ENCODE data around the gene PIN1.
"Not testable (repeated sequence)": the region's sequence is repeated elsewhere in the genome, so short reads cannot be mapped to it uniquely, and the experiment has no call there.

The PIN1 gene

DNA sequence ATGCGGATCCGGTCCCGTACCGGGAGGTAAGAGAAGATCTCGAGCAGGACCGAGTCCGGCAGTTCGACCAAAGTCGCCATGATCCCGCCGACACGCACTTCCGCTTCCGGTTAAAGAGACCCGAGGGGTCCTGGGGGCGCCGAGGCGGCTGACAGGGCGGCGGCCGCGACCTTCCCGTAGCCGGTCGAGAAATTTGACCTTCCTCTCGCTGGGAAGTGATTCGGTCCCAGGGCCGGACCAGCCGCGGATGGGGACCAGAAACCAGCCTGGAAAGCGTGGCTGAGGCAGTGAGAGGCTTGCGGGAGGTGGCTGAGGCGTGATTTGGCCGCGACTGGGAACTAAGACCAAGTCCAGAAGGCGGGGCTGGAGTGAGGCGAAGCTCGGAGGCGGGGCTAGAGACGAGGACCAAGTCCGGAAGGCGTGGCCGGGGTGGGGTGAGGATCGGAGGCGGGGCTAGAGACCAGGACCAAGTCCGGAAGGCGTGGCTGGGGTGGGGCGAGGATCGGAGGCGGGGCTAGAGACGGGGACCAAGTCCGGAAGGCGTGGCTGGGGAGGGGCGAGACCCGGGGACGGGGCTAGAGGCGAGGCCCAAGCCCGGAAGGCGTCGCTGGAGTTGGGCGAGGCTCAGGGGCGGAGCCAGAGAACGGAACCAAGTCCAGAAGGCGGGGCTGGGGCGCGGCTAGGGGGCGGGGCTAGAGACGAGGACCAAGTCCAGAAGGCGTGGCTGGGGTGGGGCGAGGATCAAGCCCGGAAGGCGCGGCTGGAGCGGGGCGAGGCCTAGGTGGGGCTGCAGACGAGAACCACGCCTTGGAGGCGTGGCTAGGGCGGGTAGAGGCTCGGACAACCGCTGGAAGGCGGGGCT lies 16.2 kb upstream of the PIN1 start, which contains the start of gene FBXL12:
Gene FBXL12, minus strand, starts transcription at position 346 of the 862 bp plus-strand sequence. Its CDS starts 266 bp downstream, at position 80.
- peak; percentile 99 for DNase-seq (ENCODE audit: low read depth, low spot score)

DNA sequence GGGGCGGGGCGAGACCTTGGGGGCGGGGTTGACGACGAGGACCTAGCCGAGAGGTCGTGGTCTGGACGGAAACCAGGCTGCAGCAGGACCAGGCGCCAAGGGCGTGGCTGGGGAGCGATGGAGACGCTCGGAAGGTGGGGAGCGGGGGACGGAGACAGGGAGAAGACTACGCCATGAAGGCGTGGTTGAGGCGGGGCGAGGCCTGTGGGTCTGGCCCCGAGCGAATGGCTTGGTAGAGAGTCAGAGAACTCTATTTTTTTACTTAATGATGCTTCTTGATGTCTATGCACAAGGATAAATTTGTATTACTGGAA lies 15.6 kb upstream of the PIN1 start:
- DNase-seq (ENCODE audit: low read depth, low spot score): no peak

DNA sequence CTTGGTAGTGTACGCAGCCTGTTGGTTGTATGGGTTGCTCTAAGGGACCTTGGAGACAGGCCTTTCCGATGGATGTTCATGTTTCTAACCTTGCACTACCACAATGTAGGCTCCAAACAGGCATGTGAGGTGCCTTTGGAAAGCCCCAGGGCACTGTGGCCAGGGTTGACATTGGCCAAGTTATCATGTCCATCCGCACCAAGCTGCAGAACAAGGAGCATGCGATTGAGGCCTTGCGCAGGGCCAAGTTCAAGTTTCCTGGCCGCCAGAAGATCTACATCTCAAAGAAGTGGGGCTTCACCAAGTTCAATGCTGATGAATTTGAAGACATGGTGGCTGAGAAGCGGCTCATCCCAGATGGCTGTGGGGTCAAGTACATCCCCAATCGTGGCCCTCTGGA lies 15.1 kb upstream of the PIN1 start:
- DNase-seq (ENCODE audit: low read depth, low spot score): not testable (repeated sequence)

DNA sequence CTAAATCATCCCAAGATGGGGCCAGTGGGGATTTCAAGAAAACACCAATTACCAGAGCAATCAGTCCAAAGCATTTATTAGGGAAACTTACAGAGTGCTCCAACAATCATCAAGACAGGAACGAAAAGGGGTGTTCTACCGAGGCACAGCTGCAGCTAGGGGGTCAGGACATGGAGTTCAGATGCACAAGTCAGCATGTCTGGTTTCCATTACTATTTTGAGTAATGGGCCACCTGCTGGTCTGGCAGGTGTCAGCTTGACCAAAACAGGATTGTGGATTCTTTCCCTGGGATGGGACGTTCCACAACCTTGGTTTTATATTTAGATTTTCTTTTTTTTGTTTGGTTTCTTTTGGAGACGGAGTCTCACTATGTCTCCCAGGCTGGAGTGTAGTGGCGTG lies 11.3 kb upstream of the PIN1 start:
- DNase-seq (ENCODE audit: low read depth, low spot score): no peak

DNA sequence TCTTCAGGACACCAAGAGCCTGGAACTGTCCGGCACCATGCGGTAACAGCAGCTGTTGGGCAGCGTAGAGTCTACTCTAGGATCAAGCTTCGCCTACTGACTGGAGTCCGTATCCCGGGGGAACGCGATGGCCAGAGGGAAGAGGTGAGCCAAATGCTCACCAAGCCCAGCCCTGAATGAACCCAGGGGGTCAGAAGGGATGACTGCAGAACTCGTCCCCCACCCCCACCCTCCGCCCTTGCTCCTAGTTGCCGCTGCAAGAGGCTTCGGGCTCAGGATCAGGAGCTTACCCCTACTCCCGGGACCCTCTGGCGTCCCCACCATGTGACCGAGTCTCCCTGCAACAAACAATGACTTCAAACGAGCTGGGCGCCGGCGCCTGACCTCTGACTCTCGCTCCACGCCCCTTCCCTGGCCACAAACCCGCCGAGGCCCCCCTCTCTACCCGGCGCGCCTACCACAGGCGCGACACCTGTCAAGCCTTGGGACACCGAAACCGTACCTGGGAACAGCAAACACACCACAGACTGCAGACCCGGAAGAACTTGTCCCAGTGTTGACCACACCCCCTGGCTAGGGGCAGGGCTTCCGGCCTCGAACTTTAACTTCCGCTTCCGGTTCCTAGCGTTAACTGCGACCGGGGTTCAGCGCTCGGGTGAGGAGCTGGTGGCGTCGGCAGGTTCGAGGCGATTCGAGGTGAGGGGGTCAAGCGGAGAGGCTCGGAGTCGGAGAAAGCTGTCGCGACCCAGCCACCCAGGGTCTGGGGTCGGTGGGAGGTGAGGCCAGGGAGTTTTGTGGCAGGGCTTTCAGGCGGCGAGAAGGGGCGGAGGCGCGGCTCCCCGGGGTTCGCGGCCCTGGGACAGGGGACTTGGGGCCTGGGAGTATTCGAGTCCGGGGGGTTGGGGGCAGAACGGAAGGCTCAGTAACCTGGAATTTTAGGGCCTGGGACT lies 7.6 kb upstream of the PIN1 start, which contains the start of gene UBL5:
Gene UBL5, plus strand, starts transcription at position 630 of the 950 bp plus-strand sequence. CDS start 420 bp downstream, outside the sequence.
- peak; percentile 31 for DNase-seq (ENCODE audit: low read depth, low spot score)

DNA sequence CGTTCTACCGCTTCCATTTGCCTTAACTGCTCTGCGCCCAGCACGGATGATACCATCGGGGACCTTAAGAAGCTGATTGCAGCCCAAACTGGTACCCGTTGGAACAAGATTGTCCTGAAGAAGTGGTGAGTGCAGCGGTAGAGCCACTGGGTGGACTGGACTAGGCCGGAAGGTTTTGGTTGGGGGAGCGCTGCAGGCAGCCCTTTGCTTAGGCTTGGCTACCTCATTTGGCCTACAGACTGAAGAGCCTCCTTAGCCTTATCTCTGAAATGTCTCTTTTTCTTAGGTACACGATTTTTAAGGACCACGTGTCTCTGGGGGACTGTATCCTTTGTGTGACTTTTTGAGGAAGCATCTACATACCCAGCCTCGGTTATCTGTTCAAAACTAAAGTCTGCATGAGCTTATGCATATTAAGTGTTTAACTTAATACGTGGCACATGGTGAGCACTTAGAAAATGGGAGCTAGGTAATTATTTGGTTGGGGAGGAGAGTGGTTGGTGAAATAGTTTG lies 6.5 kb upstream of the PIN1 start:
- no peak for DNase-seq (ENCODE audit: low read depth, low spot score)

DNA sequence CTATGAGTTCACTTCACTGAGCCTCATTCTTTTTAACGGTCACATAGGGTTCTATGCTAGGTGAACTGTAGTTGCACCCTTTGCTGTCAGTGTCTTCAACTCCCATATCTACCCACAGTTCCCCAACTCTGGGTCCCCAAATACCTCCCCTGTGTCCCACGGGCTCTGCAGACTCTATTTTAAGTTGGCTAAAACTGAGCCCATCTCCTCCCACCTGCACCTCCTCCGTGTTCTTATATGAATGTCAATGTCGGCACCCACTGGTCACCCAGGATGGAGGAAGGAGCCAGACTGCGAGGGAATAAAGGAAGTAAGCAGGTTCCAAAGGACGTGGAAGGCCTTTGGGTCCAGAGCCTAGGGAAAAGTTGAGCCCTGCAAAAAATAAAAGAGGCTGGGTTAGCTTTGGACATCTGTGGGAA lies 802 bp upstream of the PIN1 start:
- no peak for DNase-seq (ENCODE audit: low read depth, low spot score)

DNA sequence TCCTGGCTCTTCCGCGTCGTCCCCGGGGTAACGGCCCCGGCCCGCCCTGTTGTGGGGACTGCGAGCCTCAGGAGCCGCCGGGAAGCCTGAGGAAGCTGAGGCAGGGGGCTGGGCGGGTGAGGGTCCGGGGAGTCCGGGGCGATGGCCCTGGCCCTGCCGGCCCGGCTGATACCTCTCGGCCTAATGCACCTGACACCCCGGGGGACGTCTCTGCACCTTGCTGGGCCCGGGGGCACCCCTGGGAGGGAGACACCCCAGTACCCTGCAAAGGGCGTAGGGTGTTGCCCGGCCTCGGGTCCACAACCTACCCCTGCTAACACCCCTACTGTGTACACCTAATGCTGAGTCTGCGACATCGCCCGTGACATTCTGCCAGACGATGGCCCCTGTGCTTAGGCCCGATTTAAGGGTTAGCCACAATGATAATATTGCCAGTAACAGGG lies 410 bp downstream of the PIN1 start:
- DNase-seq (ENCODE audit: low read depth, low spot score): no peak

DNA sequence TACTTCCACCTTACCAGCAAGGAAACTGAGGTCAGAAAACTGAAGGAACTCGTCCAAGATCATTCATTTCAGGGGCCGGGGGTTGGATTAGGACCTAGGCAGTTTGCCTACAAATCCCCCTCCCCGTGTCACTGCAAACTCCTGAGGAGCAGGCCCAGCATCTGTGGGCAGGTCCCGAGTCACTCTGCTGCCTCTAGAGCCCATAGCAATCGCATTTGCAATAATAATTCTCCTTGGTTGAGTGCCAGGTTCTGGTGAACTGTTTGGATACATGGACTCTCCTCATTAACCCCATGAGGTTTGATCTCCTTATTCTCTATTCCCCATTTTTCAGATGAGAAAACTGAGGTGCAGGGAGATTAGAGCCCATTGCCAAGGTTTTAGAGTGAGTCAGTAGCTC lies 903 bp downstream of the PIN1 start:
- no peak for DNase-seq (ENCODE audit: low read depth, low spot score)

DNA sequence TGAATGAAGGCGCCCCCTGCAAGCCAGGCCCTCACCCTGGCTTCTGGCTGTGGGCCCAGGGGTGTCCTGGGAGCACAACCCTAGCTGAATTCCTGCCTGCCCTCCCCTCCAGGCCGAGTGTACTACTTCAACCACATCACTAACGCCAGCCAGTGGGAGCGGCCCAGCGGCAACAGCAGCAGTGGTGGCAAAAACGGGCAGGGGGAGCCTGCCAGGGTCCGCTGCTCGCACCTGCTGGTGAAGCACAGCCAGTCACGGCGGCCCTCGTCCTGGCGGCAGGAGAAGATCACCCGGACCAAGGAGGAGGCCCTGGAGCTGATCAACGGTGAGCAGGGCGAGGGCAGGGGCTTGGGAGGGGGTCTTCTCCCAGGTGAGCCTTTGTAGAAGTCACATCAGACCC lies 3.2 kb downstream of the PIN1 start:
- no peak for DNase-seq (ENCODE audit: low read depth, low spot score)

DNA sequence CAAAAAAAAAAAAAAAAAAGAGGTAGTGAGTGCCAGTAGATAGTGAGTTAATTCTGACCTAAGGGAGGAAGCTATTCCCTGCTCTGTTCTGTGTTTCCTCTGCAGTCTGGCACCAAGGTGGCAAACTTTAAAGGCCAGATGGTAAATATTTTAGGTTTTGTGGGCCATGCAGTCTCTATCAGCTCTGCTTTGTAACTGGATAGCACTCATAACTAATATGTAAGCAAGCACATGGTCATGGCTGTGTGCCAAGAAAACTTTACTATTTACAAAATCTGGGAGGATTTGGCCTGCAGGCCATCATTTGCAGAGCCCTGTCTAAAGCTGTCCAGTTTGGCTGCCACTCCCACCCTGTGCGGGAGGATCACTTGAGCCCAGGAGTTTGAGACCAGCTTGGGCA lies 4.3 kb downstream of the PIN1 start:
- no peak for DNase-seq (ENCODE audit: low read depth, low spot score)

DNA sequence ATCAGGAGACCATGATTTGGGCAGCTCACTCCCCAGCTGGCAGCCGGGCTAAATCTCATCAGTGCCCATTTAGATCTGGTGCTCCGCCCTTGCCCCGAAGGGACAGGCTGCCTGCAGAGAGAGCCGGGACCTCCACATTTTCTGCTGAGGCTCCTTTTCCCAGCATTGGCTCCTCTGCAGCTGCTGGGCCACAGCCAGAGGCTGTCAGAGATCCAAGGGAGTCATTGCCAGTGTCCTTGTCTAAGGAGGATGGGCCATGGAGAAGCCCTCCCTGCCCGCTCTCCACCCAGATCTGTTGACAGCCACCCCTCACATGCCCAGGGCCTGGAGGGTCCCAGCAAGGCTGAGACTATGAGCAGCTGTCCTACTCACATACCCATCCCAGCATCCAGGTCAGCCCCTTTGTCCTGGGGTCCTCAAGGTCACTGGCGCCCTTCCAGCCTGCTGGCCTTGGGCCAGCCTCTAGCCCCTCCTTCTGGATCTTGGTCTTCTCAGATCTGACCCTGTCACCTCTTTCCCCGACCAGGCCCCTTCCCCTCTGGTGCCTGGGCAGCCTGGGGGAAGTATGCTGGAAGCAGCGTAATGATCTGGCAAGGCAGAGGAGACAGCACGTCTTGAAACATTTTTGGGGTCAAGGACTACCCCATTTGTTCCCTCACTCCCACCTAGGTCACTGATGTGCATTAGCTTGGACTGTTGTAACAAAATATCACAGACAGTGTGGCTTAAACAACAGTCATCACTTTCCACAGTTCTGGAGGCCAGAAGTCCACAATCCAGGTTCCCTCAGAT lies 7.9 kb downstream of the PIN1 start:
- no peak for DNase-seq (ENCODE audit: low read depth, low spot score)

DNA sequence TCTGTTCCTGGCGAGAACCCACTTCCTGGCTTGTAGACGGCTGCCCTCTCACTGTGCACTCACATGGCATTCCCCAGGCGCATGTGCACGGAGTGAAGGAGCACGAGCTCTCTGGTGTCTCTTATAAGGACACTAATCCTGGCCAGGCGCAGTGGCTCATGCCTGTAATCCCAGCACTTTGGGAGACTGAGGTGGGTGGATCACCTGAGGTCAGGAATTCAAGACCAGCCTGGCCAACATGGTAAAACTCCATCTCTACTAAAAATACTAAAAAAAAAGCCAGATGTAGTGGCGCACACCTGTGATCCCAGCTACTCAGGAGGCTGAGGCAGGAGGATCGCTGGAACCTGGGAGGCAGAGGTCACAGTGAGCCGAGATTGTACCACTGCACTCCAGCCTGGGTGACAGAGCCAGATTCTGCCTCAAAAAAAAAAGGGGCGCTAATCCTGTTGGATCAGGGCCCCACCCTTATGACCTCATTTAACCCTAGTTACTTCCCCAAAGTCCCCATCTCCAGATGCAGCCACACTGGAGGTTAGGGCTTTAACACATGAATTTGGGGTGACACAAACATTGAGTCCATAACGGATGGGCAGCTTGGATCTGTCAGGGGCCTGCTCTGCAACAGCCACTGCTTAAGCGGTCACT lies 8.6 kb downstream of the PIN1 start:
- not testable (repeated sequence) for DNase-seq (ENCODE audit: low read depth, low spot score)

DNA sequence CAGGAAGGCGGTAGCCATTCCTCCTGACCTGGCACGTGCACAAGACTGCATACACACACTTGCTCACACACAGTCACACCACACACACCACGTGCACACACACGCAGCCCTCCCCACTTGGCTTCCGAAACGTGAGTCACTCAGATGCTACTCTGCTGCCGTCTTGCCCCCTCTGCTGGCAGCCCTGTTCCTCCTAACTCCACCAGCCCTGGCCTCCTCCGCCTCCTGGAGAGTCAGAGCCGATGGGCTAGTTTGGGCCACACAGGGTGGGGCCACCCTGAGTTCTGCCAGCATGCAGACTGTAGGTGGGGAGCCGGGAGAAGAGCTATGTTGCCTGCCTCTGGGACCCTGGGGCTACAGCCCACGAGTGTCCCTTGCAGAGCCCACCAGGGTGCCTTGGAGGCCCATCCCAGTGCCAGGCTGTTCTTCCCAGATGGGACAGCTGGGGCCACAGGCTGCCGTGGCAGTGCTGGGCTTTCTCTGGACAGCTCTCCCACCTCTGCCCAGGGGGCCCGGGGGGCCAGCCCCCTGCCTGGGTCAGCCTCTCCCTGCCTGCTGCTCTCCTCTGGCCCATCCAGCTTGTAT lies 12.1 kb downstream of the PIN1 start:
- DNase-seq (ENCODE audit: low read depth, low spot score): peak; percentile 31

DNA sequence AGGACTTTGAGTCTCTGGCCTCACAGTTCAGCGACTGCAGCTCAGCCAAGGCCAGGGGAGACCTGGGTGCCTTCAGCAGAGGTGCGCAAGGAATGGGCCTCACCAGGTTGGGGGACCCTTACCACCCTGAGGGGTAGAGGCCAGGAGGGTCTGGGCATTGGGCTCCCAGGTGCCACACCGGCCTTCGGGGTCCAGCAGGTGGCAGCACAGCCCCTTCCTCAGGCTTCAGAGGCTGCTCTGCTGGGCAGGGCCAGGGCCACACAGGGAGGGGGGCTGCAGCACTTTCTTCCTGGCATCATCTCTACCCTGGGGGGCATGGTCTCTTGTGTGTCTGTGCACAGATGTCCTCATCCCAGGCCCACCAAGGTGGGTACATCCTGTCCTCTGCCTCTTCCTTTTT lies 12.9 kb downstream of the PIN1 start:
- no peak for DNase-seq (ENCODE audit: low read depth, low spot score)

DNA sequence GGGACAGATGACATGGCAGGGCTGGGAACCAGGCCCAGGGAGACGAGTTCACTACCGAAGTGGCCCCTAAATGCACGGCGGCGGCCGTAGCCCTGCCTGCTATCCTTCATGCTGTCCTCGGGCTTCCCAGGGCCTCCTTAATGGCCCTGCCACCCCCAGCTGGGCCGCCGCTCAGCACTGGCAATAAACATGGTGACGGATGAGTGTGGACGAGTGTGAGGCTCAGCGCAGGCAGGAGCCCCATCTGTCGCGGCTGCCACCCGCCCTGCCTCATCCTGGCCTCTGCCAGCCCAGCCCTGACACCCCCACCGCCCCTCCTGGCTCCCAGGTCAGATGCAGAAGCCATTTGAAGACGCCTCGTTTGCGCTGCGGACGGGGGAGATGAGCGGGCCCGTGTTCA lies 13.6 kb downstream of the PIN1 start:
- DNase-seq (ENCODE audit: low read depth, low spot score): no peak

DNA sequence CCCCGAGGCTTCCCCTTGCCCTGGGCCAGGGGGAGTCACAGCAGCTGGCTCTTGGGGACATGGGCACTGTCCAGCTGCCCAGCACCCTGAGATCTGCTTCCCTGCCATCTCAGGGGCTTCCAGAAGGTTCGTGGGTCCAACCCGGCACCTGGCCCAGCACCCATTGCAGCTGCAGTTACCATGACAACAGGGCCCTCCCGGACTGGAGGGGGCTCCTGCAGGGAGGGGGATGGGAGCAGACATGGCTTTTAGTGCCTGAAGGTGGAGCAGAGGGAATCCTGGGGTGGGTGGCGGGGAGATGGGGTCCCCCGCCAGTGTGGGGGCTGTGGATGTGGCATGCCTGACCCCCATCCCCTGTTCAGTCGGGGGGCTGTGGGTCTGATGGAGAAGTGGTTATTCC lies 14.7 kb downstream of the PIN1 start:
- no peak for DNase-seq (ENCODE audit: low read depth, low spot score)

DNA sequence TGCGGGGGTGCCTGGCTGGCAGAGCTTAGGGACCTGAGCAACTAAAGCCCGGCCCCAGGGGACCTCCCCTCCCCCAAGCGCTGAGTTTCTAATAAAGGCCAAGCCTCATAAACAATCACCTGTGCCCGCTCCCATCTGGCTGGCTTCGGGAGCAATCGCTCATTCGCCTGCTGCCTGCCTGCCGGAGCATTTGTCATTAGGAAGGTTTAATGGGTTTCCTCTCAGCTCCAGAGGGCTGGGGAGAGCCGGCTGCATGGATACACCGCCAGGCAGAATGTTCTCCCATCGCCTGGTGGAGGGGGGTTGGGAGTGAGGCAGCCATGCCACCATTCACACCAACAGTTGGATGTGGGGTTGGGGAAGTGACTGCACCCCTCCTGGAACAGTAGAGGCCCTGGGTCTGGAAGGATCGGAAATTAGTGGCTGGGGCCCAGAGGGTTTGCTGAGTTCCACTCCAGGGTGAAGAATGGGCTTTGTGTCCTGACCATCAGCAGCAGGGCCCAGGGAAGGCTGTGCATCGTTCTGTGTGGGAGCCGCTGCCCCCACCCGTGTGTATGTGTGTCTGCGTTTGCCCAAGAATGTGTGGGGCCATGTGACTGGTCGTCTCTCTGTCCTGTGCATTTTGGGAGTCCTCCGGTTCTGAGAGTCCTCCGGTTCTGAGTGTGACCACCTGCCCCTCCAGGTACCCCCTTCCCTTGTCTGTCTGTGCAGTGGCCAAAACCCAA lies 15.3 kb downstream of the PIN1 start:
- no peak for DNase-seq (ENCODE audit: low read depth, low spot score)

DNA sequence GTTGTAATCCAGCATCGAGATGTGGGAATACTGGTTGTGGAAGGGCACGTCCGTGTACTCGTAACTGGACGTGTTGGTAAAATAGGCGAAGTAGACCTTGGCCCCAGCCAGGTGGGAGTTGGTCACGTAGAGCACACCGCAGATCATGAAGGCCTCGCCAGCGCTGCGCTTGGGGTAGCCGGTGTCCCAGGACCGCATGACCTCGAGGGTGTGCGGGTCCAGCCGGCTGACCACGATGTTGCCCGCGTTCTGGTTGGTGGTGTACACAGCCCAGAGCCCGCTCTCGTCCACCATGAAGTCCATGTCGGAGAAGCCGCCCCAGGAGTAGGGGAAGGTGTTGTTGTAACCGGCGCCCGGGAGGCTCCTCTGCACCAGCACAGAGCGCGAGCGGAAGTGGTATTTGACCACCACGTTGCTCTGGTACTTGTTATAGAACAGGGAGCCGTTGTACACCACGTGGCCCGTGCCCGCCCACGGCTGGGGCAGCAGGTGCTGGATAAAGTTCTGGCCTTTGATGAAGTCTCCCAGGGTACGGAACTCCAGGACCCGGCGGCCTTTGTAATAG lies 19.2 kb downstream of the PIN1 start:
- no peak for DNase-seq (ENCODE audit: low read depth, low spot score)
